HG03064 (cell line): ENCODE results near the gene CRY2.
"Not testable (repeated sequence)": the region's sequence is repeated elsewhere in the genome, so short reads cannot be mapped to it uniquely, and the experiment has no call there.

Experiments used
- ATAC-seq: cut with Tn5 transposase; IDR thresholded peaks from one replicate; pipeline ENCODE4 v1.9.1; 2021; ENCODE audit warnings: low read depth; ENCODE audit not compliant: unreplicated experiment

CRY2 gene

GRCh38 chr11:45811109-45811435 is 36.2 kb upstream of the CRY2 start:
- ATAC-seq = no peak

GRCh38 chr11:45811571-45812290 is 35.5 kb upstream of the CRY2 start:
- no peak for ATAC-seq

GRCh38 chr11:45812581-45813548 is 34.4 kb upstream of the CRY2 start:
- no peak for ATAC-seq

DNA sequence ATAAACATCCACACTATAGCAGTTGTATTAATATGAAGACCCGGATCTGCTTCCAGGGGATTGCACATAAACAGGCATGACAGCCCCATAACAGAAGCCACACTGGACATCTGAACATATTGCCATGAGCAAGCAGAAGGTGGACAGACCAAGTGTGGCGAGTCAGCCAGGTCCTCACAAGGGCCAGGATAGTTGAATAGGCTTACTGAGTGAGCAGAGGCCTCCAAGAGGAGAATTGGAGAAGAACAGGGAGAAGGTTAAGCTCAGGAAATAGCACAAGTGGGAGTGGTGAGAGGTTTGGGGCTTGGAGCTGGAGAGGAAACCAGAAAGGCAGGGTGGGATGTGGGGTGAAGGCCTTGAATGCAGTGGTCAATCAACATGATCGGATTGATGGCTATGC is 31.5 kb upstream of the CRY2 start:
- ATAC-seq = no peak

DNA sequence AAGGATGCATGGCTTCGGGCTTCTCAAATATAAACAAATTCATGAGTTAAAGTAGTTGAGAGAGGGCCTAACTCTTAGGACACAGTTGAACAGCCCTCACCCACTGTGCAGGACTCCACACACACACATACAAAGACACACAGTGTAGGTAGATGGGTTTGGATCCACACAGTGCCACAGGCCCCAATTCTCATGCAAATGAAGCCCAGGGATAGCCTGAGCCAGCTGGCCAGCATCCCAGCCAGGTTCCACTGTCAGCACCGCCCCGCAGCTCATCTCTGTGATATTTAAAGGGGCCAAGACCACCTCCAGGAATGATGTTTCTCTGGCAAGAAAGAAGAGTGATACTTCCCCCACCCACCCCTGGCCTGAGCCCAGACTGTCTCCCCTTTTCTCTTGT is 30.7 kb upstream of the CRY2 start:
- ATAC-seq = no peak

- no peak for ATAC-seq
Measured at GRCh38 chr11:45817191-45817590, 30.1 kb upstream of the CRY2 start.

DNA sequence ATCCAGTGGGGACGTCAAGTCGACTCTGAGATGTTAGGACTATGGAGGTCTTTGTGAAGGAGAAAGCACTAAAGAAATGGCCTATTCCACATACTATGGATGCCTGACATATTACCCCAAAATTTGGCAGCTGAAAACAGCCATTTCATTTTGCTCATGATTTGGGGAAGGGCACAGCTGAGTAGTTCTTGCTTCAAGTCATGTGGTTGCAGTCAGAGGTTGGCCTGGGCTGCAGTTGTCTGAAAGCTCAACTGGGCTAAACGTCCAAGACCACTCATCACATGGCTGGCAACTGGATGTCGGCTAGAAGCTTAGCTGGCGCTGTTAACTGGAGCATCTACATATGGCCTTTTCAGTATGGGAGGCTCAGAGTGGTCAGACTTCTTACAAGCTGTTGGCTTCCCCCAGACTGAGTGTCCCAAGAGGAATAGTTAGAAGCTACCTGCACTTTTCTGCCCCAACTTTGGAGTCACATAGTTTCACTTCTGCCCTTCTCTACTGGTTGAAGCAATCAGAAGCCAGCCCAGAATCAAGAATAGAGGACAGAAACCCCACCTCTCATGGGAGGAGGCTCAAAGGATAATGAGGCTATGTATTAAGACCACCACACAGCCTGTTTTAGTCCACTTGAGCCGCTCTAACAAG is 28.2 kb upstream of the CRY2 start:
- no peak for ATAC-seq

DNA sequence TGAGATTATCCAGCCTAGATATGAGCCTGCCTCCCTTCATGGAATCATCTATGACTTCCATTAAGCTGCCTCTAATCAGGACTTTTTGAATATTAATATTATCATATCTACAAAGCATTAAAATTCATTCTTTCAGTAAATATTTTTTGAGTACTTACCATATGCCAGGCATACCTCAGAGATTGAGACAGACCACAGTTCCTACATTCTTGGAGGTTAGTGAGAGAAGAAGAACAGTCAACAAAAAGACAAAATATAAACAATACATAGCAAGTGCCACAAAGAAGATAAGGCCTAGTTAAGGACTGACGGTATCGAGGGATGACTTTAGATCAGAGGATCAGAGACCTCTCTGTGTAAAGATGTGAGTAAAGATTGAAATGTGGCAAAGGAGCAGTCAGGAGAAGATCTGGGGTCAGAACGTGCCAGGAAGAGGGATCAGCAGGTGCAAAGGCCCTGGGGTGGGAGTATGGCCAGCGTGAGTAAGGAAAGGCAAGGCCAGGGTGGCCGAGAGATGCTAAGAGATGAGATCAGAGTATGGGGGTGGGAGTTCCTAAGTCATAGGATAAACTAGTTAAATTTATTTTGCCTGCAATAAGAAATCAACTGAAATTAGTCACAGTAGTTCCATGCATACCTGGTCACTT is 26.9 kb upstream of the CRY2 start:
- no peak for ATAC-seq

- ATAC-seq = not testable (repeated sequence)
Measured at GRCh38 chr11:45826492-45826891, 20.8 kb upstream of the CRY2 start.

- no peak for ATAC-seq
Measured at GRCh38 chr11:45827123-45827522, 20.2 kb upstream of the CRY2 start.

- no peak for ATAC-seq
Measured at GRCh38 chr11:45828996-45829395, 18.3 kb upstream of the CRY2 start.

- no peak for ATAC-seq
Measured at GRCh38 chr11:45830596-45830995, 16.7 kb upstream of the CRY2 start.

DNA sequence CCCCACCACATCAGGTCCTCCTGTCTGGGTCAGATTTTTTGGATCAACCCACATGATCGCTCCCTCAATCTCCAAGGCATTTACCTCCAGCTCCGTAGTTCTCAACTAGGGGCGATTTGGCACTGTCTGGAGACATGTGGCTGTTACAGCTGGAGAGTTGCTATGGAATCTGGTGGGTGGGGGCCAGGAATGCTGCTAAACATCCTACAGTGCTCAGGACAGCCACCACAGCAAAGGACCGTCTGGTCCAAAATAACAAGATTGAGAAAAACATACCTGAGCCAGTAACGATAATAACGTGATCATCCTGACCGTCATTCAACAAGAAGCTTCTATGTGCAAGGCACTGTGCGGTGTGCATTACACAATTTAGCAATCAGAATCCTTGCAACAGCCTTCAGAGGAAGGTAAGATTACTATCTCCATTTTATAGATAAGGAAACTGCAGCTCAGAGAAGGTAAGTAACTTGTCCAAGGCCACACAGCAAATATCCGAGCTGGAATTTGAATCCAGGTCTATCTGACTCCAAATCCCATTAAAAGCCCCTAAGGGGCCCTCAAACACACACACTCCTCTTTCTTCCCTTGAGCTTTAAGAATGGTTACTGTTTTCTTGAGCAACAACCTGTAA is 14.3 kb upstream of the CRY2 start:
- ATAC-seq = no peak

DNA sequence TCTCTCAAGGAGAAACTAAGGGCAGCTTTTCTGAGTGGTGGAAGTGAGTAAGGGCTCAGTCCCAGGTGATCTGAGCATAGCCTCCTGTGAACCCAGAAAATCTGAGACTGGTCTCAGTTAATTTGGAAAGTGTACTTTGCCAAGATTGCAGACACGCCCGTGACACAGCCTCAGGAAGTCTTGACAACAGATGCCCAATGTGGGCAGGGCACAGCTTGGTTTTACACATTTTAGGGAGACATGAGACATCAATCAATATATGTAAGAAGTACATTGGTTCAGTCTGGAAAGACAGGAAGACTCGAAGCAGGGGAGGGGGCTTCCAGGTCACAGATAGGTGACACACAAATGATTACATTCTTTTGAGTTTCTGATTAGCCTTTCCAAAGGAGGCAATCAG is 13.5 kb upstream of the CRY2 start:
- ATAC-seq = no peak

GRCh38 chr11:45834298-45834756 is 12.9 kb upstream of the CRY2 start:
- no peak for ATAC-seq

- no peak for ATAC-seq
Measured at GRCh38 chr11:45839204-45839603, 8.1 kb upstream of the CRY2 start.

GRCh38 chr11:45840251-45840650 is 7.0 kb upstream of the CRY2 start:
- not testable (repeated sequence) for ATAC-seq

- ATAC-seq = no peak
Measured at GRCh38 chr11:45843158-45843924, 3.9 kb upstream of the CRY2 start.

DNA sequence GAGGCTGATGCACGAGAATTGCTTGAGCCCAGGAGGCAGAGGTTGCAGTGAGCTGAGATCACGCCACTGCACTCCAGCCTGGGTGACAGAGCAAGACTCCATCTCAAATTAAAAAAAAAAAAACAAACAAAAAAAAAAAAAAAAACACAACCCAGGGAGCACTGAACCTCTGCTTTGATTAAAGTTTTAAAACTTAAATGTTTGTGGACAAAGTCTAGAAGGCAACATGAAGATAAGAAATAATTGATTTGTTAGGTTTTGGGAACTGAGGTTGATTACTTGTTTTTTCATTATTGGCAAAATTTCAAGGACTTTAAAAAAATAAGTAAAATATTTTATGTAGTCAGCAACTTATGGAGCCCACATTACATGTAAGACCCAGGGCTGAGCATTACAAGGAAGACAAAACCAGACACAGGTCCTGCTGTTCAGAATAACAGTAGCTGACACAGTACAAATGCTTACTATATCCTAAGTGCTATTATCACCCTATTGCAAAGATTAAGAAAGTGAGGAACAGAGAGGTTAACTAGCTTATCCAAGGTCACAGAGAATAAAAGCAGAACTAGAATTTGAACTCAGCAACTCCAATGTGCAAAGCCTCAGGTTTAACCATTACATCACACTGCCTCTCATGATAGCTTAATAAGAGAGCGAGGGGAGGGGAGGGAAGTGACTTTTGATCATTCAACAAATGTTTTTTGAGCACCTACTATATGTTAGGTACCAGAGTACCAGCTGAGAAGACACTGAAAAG is 2.3 kb upstream of the CRY2 start:
- no peak for ATAC-seq
